ENCODE data around the gene ZNF597.

ZNF597 gene

DNA sequence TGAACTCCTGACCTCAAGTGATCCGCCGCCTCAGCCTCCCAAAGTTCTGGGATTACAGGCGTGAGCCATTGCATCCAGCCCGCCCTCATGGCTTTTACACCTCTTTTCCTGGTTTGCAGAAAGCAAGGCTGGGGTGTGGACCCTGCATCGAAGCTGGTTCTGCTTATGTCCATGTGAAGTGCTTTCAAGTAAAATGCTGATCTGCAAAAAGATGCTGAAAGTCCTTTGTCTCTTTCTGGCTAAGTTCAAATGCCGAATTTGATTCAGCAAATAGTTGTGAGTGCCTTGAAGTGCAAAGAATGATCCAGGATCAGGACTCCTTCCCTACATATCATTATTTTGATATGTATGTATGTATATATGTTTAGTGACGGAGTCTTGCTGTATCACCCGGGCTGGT is 17.3 kb upstream of the ZNF597 start:
- no peak overlapping the region for H3K27ac ChIP-seq
- TF ChIP-seq, protein P1, sequence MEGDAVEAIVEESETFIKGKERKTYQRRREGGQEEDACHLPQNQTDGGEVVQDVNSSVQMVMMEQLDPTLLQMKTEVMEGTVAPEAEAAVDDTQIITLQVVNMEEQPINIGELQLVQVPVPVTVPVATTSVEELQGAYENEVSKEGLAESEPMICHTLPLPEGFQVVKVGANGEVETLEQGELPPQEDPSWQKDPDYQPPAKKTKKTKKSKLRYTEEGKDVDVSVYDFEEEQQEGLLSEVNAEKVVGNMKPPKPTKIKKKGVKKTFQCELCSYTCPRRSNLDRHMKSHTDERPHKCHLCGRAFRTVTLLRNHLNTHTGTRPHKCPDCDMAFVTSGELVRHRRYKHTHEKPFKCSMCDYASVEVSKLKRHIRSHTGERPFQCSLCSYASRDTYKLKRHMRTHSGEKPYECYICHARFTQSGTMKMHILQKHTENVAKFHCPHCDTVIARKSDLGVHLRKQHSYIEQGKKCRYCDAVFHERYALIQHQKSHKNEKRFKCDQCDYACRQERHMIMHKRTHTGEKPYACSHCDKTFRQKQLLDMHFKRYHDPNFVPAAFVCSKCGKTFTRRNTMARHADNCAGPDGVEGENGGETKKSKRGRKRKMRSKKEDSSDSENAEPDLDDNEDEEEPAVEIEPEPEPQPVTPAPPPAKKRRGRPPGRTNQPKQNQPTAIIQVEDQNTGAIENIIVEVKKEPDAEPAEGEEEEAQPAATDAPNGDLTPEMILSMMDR (conservative IDR thresholded peaks at IDR 0.05), result no peak
- no peak for TF ChIP-seq ZFX (IDR thresholded peaks at IDR 0.05)

DNA sequence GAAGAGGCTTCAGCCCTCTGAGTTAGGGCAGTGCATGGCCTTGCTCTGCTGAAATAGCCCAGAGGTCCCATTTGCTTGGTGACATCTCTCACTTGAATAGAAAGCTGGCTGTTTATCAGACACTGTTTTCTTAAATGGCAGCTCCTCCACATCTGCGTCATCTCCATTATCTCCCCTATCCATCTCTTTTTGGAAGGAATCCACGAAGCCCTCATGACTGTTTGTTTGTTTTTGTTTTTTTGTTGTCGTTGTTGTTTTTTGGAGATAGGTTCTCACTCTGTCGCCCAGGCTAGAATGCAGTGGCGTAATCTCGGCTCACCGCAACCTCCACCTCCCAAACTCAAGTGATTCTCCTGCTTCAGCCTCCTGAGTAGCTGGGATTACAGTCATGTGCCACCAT is 16.8 kb upstream of the ZNF597 start:
- H3K27ac ChIP-seq, result no peak overlapping the region
- no peak for TF ChIP-seq ZFX (IDR thresholded peaks at IDR 0.05)
- TF ChIP-seq, protein P1 (conservative IDR thresholded peaks at IDR 0.05), result no peak

DNA sequence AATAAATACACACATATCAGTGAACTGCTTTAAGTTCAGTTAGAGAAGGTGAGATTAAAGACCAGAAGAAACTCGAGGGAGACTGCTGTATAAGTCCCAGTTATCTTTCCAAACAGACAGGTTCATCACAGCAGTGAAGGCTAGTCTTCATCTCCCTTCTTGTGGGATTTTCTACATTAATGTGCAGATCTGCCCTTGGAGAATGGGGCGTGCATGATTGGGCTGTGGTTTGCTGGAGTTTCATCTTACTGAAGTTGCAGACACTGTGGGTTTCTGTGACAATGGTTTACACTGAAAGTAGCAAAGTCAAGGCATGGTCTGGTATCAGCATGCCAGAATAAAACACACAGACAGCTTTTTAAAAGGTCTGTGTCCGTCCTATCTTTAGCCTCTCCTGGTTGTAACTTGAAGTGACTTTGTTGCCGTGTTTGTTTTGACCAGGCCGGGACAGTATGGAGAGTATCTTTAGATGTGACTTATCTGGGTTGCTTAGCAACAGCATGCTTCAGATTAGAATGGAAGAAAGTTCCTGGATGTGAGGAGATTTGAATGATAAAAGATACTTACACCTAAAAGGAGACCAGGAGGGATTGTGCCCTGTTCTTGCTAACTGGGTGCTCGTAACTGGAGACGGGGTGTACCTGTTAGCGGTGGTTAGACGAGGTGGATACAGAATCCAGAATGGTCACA is 16.2 kb upstream of the ZNF597 start:
- no peak overlapping the region; the same call in 1 of the 2 replicates for H3K27ac ChIP-seq
- TF ChIP-seq ZFX (IDR thresholded peaks at IDR 0.05), result no peak
- TF ChIP-seq, protein P1 (conservative IDR thresholded peaks at IDR 0.05), result no peak

DNA sequence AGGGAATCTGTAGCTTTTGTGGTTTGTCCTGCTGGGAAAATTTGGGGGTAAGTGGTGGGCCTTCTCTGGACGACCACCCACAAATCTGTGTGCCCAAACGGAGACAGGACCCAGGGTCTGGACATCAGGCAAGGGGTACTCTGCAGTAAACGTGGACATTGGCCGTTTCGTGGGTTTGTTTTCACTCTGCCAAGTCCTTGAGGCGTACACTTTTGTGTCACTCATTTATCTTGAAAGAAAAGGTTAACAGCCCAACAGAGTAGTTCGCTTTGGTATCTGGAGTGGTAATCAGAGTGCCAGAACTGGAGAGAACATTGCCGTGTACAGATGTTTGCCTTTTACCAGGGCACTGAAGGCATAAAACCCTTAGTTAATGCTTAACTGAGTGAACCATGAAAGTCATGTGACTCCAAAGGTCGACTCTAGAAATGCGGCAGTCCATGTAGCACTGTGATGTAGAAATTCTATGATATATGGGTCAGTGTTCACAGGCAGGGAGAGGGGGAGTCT is 15.6 kb upstream of the ZNF597 start:
- TF ChIP-seq, protein P1 (conservative IDR thresholded peaks at IDR 0.05), result no peak
- TF ChIP-seq ZFX (IDR thresholded peaks at IDR 0.05), result no peak
- peak overlapping the region; percentile 89 for H3K27ac ChIP-seq

DNA sequence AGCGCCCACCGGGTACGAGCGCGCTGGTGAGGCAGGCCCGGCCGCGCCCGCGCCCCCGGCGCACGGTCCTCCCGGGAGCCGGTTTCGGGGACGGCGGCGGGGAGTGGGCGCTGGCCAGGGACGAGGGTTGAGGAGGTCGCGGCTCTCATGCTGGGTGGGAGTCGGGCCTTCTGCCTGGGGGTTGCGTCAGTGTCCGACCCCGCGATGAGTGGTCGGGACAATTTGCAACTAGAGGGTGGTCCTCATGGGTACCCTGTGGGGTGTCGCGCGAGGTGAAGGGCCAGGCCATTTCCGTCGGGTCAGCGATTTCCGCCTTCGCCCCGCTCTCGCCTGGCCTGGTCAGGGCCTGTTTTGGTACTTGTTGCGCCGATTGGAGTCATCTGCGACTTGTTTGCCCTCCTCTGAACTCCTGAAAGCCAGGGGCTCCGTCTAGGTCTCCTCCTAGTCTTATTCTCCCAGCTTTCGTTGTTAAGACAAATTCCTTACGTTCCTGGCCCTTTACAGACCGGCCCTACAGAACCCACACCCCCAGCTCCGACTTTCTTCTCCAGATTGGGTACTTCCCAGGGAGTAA is 15.1 kb upstream of the ZNF597 start:
- H3K27ac ChIP-seq, result peak overlapping the region; percentile 89
- TF ChIP-seq ZFX (IDR thresholded peaks at IDR 0.05), result no peak
- TF ChIP-seq, protein P1 (conservative IDR thresholded peaks at IDR 0.05), result no peak; the same call in 1 of the 2 replicates

DNA sequence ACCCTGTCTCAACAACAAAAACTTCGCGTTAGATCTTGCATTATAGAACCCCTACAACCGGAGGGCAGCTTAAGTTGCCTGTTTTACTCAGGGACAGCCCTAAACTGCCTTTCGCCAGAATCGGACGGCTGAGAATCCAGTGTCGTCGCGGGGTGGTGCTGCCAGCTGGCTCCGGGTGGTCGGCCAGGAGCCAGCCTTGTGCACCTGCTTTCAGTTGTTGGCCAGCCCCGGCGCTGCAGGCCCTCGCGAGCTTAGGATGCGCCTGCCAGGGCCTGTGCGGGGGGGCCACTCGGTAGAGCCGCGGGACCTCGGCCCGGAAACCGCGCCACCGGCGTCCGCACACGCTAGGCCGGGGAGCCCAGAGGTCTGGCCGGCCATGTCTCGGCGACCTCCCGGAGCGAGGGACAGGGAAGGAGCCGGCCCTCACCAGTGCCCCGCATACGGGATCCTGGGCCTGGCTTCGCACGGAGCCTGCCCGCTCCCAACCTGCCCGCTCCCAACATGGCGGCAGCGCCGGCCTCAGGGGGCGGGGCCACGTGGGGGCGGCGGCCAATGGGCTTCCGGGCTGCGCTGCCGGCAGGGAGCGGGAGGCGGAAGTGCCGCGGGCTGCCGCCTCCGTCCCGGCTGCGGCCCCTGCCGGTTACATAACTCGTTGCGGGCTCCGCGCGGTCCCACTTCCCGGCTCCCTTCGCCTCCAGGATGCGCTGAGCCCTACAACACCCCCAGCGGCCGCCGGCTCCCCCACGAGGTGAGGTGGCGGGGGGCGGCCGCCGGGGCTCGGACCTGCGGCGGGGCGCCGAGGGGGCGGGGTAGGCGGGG is 14.3 kb upstream of the ZNF597 start:
- H3K27ac ChIP-seq, result peak overlapping the region; percentile 89

More for the DNA sequence above, 14.3 kb upstream of the ZNF597 start:
- TF ChIP-seq, protein P1 (conservative IDR thresholded peaks at IDR 0.05), result peak; percentile 80
- TF ChIP-seq ZFX (IDR thresholded peaks at IDR 0.05), result peak; percentile 93; the same call in 1 of the 2 replicates
